Transverse colon (tissue), 3 donors: Measurements from ENCODE around the gene RRAGD.

Experiments
- EP300 ChIP-seq: sonication (generic); formaldehyde crosslinking; IDR thresholded peaks from one replicate; pipeline ENCODE4 v1.6.1; 2017; ENCODE audit warnings: antibody characterized with exemption, low read depth
- POLR2A ChIP-seq: fragments of 450-650 bp; IDR thresholded peaks from one replicate; pipeline ENCODE4 v1.6.1; 2016; ENCODE audit warnings: antibody characterized with exemption, mild to moderate bottlenecking, moderate library complexity
- TF ChIP-seq, protein P1 (sequence below), 5 experiments: fragments of 200-600 bp in 3 of 5; fragments of 450-650 bp in 2 of 5; sonication (generic) in 3 of 5; IDR thresholded peaks; 1 replicate in 2 of 5; 2 replicates in 3 of 5; pipeline ENCODE4 v1.5.1; 2016 to 2017; ENCODE audit warnings: antibody characterized with exemption in 5 of 5, inconsistent platforms in 3 of 5, mild to moderate bottlenecking in 2 of 5, moderate library complexity in 1 of 5

DNA sequence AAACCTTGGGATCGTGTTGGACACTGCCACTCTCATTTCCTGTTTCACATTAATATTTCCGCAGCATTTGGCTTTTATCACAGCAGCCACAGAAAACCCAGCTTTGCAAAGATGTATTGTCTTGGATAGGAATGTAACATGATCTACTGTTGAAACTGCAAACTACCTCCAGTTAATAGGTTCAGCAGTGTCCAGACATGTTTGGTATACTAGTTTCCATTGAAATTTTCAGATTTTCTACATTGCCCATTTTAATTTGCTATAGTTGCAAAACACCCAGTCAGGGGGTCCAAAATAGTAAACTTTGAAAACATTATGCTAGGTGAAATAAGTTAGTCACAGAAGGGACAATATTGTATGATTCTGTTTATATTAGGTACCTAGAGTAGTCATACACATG is 24.2 kb upstream of the RRAGD start:
- TF ChIP-seq, protein P1, sequence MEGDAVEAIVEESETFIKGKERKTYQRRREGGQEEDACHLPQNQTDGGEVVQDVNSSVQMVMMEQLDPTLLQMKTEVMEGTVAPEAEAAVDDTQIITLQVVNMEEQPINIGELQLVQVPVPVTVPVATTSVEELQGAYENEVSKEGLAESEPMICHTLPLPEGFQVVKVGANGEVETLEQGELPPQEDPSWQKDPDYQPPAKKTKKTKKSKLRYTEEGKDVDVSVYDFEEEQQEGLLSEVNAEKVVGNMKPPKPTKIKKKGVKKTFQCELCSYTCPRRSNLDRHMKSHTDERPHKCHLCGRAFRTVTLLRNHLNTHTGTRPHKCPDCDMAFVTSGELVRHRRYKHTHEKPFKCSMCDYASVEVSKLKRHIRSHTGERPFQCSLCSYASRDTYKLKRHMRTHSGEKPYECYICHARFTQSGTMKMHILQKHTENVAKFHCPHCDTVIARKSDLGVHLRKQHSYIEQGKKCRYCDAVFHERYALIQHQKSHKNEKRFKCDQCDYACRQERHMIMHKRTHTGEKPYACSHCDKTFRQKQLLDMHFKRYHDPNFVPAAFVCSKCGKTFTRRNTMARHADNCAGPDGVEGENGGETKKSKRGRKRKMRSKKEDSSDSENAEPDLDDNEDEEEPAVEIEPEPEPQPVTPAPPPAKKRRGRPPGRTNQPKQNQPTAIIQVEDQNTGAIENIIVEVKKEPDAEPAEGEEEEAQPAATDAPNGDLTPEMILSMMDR (IDR thresholded peaks at IDR 0.05) = no peak
- TF ChIP-seq POLR2A (no peak), EP300 (no peak)
